GM19397 (cell line): Measurements from ENCODE around the gene BHLHE23.

ENCODE experiments used
- ATAC-seq: cut with Tn5 transposase; IDR thresholded peaks from one replicate; pipeline ENCODE4 v1.9.1; 2021; ENCODE audit warnings: mild to moderate bottlenecking, moderate library complexity; ENCODE audit not compliant: unreplicated experiment

Gene BHLHE23

DNA sequence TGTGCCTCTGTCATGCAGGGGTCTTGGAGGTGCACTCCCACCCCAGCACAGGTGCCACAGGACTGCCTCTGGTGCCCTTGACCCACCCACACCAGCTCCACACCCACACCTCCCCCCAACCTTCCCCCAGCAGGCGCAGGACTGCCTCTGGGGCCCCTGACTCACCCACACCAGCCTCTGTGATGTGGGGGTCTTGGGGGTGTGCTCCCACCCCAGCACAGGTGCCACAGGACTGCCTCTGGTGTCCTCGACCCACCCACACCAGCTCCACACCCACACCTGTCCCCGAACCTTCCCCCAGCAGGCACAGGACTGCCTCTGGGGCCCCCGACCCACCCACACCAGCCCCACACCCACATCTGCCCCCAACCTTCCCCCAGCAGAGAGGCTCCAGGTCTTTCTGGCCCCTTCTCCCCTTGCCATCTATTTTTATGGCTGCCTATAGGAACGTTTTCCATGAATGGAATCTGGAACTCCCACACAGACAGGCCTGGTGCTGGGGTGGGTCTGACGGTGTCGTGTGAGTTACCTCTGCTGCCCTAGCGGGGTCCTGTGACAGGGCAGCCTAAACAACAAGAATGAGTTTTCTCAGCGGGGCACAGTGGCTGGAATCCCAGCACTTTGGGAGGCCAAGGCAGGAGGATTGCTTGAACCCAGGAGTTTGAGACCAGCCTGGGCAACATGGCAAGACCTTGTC is 30.8 kb downstream of the BHLHE23 start:
- no peak for ATAC-seq

DNA sequence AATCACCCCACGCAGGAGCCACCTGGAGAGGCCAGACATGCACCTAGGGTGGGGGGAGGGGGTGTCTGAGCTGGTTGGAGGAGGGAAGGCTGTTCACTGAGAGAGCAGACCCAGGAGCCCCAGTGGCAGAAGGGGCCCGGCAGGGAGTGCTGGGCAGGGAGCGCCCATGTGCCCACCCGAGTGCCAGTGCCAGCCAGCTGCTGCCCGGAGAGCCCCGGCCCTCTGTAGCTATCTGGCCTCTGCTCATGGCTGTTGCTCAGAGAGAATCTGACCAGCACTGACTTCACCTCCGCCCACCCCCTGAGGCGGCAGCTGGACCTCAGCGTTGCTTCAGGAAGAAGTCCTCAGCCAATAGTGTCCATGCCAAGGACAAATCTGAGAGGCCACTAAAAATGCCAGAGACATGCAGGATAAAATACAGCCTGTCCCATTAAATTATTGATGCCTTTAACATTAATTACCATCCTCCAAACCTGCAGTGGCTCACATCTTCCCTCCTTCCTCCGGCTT is 31.5 kb downstream of the BHLHE23 start:
- no peak for ATAC-seq

DNA sequence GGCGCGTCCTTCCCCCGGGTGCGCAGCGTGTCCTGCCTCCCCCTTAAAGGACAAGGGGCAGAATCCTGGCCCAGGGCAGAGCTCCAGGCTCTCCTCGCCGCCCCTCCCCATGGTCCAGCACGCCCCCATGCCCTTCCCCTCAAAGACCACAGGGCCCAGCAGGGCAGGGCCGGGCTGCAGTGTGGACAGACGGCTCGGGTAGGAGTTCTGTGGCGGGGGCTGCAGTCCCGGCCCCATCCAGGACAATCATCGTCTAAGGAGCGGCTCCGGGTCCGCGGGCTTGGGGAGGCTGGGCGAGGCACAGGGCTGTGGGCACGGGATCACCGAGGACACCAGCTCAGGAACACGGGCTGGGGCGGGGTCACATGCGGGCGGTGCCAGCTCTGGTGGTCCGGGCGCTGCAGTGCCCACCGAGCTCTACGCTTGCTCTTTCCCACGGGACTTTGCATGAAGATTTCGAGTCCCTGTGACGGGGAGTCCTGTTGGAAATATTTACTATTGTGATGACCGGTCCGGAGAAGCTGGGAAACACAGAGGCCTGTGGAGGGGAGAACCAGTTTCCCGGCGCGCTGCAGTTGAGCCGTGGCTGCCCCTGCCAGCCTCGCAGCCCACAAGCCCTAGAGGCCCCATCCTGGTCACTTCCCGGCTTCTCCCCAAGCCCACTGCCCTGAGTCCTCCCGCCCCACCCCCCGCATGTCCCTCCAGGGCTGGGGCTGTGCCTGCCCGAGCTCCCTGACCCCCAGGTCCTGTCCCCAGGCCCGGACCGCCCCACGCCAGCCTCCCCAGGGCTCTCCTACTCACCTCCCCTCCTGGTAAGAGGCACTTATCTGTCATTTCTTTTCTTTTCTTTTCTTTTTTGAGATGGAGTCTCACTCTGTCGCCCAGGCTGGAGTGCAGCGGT is 33.7 kb downstream of the BHLHE23 start:
- no peak for ATAC-seq

GRCh38 chr20:62971950-62972844 is 34.6 kb downstream of the BHLHE23 start:
- peak; percentile 59 for ATAC-seq

DNA sequence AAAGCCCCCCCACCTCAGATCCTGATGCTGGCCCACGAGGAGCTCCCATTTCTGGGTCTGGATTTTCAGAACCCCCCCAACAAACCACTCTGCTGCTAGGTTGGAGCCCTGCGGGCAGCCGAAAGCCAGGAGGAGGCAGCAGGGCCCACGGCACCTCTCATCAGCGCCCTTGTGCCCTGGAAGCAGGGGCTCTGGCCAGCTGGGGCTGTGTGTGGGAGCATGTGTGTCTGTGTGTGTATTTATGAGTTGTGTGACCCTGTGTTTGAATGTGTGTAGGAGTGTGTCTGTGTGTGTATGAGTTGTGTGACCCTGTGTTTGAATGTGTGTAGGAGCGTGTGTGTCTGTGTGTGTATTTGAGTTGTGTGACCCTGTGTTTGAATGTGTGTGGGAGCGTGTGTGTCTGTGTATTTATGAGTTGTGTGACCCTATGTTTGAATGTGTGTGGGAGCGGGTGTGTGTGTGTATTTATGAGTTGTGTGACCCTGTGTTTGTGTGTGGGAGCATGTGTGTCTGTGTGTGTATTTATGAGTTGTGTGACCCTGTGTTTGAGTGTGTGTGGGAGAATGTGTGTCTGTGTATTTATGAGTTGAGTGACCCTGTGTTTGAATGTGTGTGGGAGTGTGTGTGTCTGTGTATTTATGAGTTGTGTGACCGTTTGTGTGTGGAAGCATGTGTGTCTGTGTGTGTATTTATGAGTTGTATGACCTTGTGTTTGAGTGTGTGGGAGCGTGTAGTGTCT is 35.4 kb downstream of the BHLHE23 start:
- no peak for ATAC-seq

GRCh38 chr20:62970307-62971210 is 36.2 kb downstream of the BHLHE23 start:
- ATAC-seq = no peak

DNA sequence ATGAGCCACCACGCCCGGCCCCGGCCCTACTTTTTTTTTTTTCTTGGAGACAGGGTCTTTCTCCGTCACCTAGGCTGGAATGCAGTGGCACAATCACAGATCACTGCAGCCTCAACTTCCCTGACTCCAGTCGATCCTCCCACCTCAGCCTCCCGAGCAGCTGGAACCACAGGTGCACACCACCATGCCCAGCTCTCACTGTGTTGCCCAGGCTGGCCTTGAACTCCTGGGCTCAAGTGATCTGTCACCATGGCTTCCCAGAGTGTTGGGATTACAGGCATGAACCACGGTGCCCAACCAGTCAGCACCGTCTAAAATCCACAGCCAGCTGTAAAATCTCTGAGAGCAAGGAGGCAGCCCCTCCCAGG is 36.8 kb downstream of the BHLHE23 start:
- no peak for ATAC-seq

DNA sequence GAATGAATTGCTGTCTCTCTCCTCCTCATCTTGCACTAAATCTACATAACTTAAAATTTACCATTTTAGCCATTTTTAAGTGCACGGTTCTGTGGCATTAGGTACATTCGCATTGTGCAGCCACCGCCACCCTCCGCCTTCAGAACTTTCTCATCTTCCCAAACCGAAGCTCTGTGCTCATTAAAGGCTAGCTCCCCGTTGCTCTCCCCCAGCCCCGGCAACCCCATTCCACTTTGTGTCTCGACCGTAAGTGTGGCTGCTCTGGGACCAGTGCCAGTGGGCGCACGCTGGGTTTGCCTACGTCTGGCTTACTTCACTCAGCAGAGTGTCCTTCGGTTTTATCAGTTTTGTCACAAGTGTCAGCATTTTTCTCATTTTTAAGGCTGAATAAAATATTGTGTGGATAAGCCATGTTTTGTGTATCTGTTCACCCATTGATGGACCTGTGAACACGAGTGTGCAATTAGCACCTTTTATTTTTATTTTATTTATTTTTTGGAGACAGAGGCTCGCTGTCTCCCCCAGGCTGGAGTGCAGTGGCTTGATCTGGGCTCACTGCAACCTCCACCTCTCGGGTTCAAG is 37.5 kb downstream of the BHLHE23 start:
- no peak for ATAC-seq

- no peak for ATAC-seq
These were observed 38.2 kb downstream of the BHLHE23 start for GRCh38 chr20:62968378-62969178.

DNA sequence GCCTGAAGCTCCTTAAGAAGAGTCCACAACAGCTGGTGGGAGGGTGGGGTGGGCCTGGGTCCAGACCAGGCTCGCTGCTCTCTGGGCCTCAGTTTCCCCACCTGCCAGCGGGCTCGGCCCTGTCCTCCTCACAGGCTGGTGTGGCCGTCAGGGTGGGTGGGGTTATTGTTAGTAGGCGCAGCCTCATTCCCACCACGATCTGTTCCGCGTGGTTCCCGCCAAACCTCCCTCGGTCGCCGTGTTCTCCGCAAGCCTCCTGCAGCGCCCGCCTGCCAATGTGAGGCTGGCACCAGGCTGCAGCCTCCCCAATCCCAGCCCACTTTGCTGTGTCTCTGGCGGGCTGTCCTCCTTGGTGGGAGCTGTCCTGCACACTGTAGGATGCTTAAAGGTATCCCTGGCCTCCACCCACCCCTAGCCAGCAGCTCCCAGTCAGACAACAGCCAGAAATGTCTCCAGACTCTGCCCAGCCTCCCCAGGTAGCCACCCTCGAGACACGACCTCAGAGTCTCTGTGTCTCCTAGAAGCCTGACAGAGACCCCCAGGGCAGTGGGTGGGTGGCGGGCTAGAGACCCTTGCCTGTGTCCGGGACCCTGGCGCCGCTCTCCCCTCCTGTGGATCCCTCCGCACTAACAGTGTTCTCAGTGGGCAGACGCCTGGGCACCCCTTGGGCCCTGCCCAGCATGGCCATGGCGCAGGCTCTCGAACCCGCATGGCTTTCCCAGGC is 39.0 kb downstream of the BHLHE23 start:
- no peak for ATAC-seq

GRCh38 chr20:62967149-62967501 is 39.6 kb downstream of the BHLHE23 start:
- ATAC-seq = no peak

GRCh38 chr20:62966212-62967148 is 40.3 kb downstream of the BHLHE23 start:
- ATAC-seq = no peak

DNA sequence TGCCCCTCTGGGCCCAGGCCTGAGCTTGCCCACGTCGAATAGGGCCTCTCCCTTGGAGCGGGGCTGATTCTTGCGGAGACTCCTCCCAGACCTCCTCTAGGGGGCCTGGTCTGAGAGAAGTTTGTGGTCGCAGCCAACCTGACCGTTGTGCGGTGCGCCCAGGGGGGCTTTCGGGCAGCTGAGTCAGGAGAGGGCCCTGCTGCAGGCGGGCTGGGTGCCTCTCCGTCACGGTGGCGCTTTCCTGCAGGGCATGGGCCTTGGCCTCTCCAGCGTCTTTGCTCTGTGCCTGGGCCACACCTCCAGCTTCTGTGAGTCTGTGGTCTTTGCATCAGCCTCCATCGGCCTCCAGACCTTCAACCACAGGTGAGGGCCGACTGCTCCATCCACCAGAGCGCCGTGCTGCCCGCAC is 41.4 kb downstream of the BHLHE23 start:
- no peak for ATAC-seq

DNA sequence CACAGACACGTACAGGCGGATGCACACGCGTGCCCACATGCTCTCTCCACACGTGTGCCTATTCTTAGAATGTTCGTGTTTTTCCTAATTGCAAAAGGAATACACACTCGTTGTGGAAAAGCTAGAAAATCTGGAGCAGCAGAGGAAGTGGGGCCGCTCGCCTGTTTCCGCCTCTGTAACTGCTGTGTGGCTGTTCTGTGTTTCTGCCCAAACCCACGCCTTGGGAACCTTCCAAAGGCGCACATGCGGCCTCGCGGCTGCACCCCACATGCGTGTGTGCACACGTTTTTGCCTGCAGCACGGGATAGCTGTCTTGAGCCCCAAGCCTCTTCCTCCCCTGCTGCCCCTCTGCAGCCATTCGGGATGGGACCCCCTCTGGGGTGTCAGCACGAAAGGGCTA is 42.1 kb downstream of the BHLHE23 start:
- no peak for ATAC-seq

DNA sequence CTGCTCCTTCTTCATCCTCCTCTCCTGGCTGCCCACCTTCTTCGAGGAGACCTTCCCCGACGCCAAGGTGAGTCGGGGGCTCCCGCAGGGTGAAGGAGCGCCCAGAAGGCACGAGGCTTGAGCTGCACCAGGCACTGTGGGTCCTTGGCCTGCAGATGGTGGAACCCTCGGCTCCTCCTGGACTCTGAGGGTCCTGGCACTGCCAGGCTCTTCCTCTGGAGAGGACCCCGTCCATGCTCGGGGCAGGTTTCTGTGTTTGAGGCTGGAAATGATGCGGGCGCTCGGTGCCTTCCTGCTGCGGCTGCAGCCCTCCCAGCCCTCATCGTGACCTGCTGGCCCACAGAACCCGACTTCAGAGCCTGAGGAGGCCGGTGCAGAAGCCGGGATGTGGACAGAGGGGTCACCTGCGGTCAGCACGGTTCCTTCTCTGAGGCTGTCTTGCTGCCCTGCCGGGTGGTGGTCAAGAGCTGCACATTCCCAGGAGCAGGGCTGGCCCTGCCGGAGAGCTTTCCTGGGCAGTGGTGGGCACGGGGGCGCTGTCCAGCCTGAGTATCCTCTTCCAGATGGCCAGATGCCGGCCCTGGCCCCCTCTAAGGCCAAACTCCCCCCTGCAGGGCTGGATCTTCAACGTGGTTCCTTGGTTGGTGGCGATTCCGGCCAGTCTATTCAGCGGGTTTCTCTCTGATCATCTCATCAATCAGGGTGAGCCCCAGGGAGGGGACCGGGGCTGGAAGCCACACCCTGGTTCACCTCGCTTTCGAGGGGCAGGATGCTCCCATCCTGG is 43.0 kb downstream of the BHLHE23 start:
- no peak for ATAC-seq
